ENCODE results near the gene CIB1.

The CIB1 gene

DNA sequence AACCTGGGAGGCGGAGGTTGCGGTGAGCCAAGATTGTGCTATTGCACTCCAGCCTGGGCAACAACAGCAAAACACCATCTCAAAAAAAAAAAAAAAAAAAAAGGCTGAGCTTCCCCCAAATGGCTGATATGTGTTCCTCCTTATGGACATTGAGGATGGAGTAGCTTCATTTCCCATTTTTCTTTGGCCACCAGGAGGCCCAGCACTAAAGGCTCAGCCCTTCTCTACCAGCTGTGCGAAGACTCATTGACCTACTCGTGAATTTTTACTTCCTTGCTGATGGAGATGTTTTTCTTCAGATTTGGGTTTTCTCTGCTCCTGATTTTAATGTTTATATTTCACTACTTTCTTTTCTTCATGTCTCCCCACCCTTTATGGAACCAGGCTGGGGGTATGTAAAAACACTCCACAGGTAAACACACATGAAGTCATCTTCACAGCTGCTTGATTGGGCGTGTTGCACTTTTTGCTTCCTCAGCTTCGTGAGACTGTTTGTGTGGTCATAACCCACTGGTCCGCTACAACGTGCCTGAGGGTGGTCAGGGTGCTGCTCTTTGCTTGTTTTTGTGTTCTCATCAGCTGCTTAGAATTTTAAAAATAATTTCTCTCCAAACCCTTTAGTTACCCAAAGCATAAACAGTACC is 19.1 kb downstream of the CIB1 start:
- no peak for DNase-seq (ENCODE audit: low spot score)

- DNase-seq (ENCODE audit: low spot score) = no peak
Observed at GRCh38 chr15:90213818-90214204, 19.9 kb downstream of the CIB1 start.

DNA sequence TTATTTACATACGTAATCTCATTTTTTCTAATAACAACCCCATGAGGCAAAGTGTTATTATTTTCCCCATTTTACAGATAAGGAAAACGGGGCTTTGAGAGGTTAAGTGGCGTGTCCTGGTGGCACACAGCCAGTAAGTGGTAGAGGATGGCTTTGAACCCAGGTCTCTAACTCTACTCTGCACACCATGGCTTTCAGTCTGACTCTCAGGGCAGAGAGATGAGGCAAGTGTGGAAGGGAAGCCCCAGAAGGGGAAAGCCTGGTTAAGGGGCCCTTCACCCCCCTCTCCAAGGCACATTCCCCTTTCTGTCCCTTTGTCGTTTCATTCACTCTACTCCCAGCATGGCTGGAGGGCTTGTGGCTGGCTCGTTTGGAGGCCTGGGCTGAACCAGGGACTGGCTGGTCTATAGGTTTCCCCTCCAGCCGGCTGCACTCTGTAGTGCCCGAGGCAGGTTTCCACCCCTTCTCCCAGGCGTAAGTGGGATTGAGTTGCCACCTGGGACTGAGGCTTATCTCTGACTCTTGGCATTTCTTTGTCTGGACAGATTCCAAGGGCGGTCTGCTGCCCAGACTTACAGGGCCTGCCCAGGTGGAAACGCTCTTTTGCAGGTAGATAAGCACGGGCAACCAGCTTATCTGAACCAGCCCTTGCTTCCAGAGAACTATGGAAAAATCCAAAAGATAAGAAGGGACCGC is 20.5 kb downstream of the CIB1 start:
- DNase-seq (ENCODE audit: low spot score) = no peak

- DNase-seq (ENCODE audit: low spot score) = no peak
Observed at GRCh38 chr15:90212221-90213098, 21.3 kb downstream of the CIB1 start.

DNA sequence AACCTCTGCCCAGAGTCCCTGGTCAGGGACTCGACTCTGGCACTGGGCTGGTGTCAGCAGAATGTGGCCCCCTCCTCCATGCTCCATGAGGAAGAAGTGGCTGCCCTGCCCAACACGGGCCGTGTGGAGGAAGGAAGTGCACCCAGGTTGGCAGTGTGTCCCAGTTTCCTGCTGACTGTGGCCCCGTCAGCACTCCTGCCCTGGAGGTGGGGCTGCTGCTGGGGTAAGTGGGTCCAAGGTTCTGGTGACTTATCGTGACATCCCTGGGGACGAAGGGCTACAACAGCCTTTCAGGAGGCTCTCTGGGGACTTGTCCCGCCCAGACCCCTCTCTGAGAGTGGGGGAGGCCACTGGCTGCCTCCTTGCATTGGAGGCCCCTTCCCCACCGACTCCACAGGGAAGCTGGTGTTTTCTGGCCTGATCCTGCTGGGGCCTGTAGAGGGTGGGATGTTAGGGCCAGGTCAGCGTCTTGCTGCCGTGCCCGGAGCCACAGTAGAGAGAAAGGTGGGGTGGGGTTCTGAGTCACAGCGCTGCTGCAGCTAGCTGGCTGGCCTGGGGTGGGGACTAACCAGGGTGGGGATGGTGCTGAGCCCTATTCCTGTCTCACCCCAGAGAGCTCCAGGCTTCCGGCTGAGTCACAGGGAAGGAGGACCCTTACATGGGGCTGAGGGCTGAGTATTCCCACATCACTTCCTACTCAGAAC is 22.1 kb downstream of the CIB1 start:
- no peak for DNase-seq (ENCODE audit: low spot score)

- DNase-seq (ENCODE audit: low spot score) = no peak
Observed at GRCh38 chr15:90211009-90211408, 22.7 kb downstream of the CIB1 start.

GRCh38 chr15:90210593-90210992 is 23.1 kb downstream of the CIB1 start:
- no peak for DNase-seq (ENCODE audit: low spot score)

GRCh38 chr15:90209591-90209990 is 24.1 kb downstream of the CIB1 start:
- no peak for DNase-seq (ENCODE audit: low spot score)

GRCh38 chr15:90208356-90208755 is 25.4 kb downstream of the CIB1 start:
- no peak for DNase-seq (ENCODE audit: low spot score)

GRCh38 chr15:90207252-90207651 is 26.5 kb downstream of the CIB1 start:
- no peak for DNase-seq (ENCODE audit: low spot score)

DNA sequence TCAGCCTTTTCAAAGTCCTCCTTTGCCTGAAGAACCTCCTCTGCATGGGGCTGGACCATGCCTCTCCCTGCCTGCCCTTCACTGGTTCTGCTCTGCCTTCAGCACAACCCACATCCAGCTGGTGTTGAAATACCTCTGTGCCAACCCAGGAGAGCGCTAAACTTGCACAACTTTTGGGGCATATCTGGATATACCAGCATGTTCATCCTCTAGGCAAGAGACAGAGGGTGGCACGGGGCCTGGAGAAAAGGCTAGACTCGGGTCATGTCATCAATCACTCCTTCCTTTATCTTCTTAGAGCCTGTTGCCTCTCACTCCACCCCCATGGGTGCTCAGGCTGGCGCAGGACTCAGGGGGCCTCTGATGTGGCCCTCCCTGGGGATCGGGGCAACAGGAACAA is 27.9 kb downstream of the CIB1 start:
- no peak for DNase-seq (ENCODE audit: low spot score)

DNA sequence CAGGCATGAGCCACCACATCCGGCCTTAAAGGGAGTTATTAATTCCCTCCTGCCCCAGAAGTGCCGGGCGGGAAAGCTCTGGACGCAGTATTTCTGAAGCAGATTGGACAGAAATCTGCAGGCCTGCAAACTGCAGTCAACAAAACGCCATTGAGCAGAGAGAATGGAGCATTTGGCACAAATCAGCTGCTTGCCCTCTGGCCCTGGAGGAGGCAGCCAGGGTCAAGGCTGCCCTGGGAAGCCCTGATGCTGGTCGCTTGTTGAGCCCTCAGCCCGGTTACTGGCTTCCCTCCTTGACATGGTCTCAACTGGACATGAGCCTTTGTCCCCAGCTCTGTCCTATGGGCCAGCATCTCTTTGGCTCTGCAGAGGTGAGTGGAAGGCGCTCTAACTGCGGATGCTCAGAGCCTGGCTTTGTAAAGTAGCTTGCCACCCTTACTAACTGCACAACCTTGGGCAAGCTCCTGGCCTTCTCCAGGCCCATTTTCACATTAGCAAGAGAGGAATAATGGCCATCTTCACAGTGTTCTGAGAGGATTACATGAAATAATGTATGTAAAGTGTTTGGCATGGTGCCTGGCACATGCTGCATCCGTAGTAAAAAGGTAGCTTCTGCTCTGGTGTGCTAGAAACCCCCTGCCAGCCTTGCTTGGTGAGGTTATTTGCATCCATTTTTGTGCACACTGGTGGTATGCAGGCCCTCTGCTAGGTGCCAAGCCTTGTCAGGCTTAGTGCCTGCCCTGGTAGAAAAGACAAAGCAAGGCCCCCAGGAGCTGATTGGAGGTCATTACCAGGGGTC is 28.5 kb downstream of the CIB1 start:
- DNase-seq (ENCODE audit: low spot score) = peak; percentile 5

- DNase-seq (ENCODE audit: low spot score) = peak; percentile 67
Observed at GRCh38 chr15:90203922-90204321, 29.8 kb downstream of the CIB1 start.

GRCh38 chr15:90203473-90203872 is 30.3 kb downstream of the CIB1 start:
- peak; percentile 26 for DNase-seq (ENCODE audit: low spot score)

DNA sequence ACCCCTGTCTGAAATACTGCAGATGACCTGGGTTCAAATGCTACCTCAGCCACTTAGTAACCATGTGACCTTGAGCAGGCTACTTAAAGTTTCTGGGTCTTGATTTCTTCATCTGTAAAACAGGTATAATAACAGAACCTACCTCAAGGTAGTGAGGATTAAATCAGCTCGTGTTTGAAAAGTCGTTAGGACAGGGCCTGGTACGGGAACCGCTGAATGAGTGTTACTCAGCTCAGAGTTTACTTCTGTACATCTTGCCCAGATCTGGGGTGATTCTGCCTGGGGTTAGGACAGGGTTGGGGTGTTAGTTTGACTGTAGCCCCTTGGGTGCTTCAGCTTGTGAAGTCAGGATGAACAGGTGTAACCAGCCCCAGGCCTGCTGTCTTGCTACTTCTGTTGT is 30.8 kb downstream of the CIB1 start:
- DNase-seq (ENCODE audit: low spot score) = no peak

DNA sequence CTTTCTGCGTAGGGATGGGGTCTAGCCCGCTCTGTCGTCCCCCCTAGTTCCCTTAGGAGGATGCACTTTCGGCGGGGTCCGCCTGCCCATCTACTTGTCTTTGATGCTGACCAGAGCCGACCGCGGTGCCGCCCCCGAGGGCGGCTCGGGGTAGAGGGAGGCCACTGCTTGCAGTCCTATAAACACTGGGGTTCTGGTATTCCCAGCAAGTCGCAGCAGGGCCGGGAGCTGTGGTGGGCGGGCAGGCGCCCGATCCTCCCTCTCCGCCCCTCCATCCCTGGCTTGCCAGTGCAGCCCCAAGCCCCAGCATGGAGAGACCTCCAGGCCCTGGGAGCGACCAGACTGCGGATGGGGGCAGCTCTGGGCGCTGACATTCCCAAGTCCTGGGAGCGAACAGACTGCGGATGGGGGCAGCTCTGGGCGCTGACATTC is 31.8 kb downstream of the CIB1 start:
- peak; percentile 60 for DNase-seq (ENCODE audit: low spot score)

- DNase-seq (ENCODE audit: low spot score) = peak; percentile 81
Observed at GRCh38 chr15:90201130-90201943, 32.4 kb downstream of the CIB1 start, which contains the start of gene SEMA4B. Gene SEMA4B (plus strand): TSS chr15:90201330. CDS start chr15:90201579, 249 bp downstream.

DNA sequence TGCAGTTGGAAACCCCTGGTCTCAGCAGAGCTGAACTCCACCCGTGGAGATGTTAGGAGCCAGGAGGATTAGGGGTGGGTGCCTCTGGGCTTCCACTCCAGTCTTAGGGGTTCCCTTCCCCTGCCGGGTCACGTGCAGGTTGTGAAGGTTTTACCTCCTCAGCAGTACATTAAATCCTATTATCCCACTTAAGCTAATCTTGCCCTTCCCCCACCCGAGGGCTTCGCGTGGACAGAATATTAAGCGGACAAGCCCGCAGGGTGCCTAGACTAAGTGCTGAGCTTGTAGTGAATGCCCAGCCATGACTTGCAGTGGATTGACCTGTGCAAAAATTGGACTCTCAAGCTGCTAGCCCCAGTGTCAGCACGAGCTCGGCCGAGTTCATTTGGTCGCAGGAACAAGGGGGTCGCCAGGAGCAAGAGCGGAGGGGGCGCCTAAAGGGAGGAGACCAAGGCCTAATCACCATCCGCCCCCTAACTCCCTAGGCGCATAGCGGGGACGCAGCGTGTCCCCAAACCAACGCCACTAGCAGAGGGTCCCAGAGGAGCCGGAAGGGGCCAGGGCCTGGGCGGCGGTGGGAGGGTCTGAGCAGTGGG is 33.1 kb downstream of the CIB1 start:
- DNase-seq (ENCODE audit: low spot score) = no peak

GRCh38 chr15:90194655-90195054 is 39.1 kb downstream of the CIB1 start:
- no peak for DNase-seq (ENCODE audit: low spot score)

Measured in left forelimb (tissue), 1 donor.